HG02884 (cell line): ENCODE results near the gene C2orf49.

ENCODE experiments used
- ATAC-seq: cut with Tn5 transposase; IDR thresholded peaks from one replicate; pipeline ENCODE4 v1.9.1; 2021; ENCODE audit warnings: mild to moderate bottlenecking, moderate library complexity; ENCODE audit not compliant: unreplicated experiment

C2orf49 gene

DNA sequence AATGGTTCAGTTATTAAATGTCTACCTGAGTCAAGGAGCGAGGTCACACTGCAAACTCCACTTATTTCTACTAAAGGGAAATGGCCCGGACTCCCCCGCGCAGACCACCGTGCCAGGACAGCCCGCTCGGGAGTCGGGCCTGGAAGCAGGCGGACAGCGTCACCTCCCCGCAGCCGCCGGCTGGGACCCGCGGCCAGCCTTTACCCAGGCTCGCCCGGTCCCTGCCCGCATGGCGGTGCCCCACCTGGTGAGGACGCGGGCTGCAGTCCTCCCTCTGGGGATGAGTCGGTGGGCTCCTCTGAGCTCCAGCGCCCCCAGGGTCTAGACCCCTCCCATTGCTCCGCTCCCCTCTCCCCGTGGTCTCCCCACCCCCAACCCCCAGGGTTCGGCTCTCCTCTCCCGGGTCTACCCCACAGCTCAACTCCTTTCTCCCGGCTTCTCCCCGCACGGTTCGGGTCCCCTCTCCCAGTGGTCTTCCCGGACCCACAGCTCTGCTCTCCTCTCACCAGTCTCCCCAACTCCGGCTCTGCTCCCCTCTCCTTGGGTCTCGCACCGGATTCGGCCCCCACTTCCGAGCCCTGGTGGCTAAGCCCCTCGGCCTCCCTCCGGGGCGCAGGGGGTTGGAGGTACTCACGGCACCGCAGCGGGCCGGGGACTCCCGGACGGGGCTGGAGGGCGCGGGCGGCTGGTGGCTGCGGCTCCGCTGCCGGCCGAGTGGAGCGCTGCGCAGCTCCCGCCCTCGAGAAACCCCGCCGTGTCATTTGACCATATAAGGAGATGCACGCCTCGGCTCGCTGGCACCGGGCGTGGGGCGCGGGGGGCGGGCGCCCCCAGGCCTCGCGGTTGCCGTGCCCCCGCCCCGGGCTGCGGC is 61.2 kb downstream of the C2orf49 start, which contains the start of gene FHL2:
TSS of gene FHL2 (minus strand) at position 716 of the 871 bp plus-strand sequence. CDS start 12,535 bp downstream, outside the sequence.
- ATAC-seq: peak; percentile 96
